Ectodermal cell (in vitro differentiated cells): ENCODE measurements around the gene TGFBR2.

Experiments
- H3K27ac ChIP-seq: 2 replicates; pipeline ENCODE4 v1.7.0; 2013; ENCODE audit warnings: mild to moderate bottlenecking, low read depth, low read length; ENCODE audit not compliant: insufficient read depth, poor library complexity, severe bottlenecking
- H3K27me3 ChIP-seq: 2 replicates; pipeline ENCODE4 v1.7.0; 2013; ENCODE audit warnings: mild to moderate bottlenecking, low read length; ENCODE audit not compliant: insufficient read depth, control insufficient read depth, poor library complexity, severe bottlenecking
- H3K36me3 ChIP-seq: one replicate; pipeline ENCODE4 v1.7.0; 2013; ENCODE audit warnings: low read length; ENCODE audit not compliant: control insufficient read depth, insufficient read depth
- H3K4me1 ChIP-seq: one replicate; pipeline ENCODE4 v1.7.0; 2013; ENCODE audit warnings: low read length; ENCODE audit not compliant: control insufficient read depth, insufficient read depth
- H3K4me3 ChIP-seq: 2 replicates; pipeline ENCODE4 v1.7.0; 2013; ENCODE audit warnings: low read depth, low read length, control low read depth; ENCODE audit not compliant: insufficient read depth
- H3K9me3 ChIP-seq: 2 replicates; pipeline ENCODE4 v1.7.0; 2013; ENCODE audit warnings: mild to moderate bottlenecking, low read length, moderate library complexity; ENCODE audit not compliant: control insufficient read depth
- WGBS, 2 experiments: methylation state at CpG; one replicate each; pipeline ENCODE4 v1.1.7; 2013; ENCODE audit warnings: missing lambda C conversion rate in 2 of 2; 5-methylcytosine and 5-hydroxymethylcytosine counted together

Gene TGFBR2

GRCh38 chr3:30657914-30658313, 51.5 kb downstream of the TGFBR2 start:
- Histone ChIP-seq H3K4me3 (no peak overlapping the region), H3K27me3 (no peaks in the 10 kb centered on the region), H3K36me3 (no peaks in the 10 kb centered on the region), H3K9me3 (no peaks in the 10 kb centered on the region), H3K27ac (no peak overlapping the region), H3K4me1 (peaks cover 13% of the 10 kb centered on the region)
- WGBS, 2 experiments, result 88 to 89% methylated on average over 3 of the region's 3 CpGs

- no peaks in the 10 kb centered on the region for H3K36me3 ChIP-seq
- H3K9me3 ChIP-seq, result no peaks in the 10 kb centered on the region
- H3K4me1 ChIP-seq, result peaks cover 13% of the 10 kb centered on the region
- WGBS, 2 experiments, result 86 to 90% methylated on average over 8 to 9 of the region's 9 CpGs
- H3K4me3 ChIP-seq, result no peak overlapping the region
- no peaks in the 10 kb centered on the region for H3K27me3 ChIP-seq
- H3K27ac ChIP-seq, result no peak overlapping the region
Measured at GRCh38 chr3:30658328-30659052, 52.1 kb downstream of the TGFBR2 start.

GRCh38 chr3:30659270-30660130, 53.1 kb downstream of the TGFBR2 start:
- 87 to 88% methylated on average over 7 of the region's 7 CpGs for WGBS, 2 experiments
- Histone ChIP-seq H3K27me3 (no peaks in the 10 kb centered on the region), H3K4me3 (no peak overlapping the region), H3K36me3 (no peaks in the 10 kb centered on the region), H3K9me3 (no peaks in the 10 kb centered on the region), H3K4me1 (peaks cover 14% of the 10 kb centered on the region), H3K27ac (no peak overlapping the region)

GRCh38 chr3:30660136-30660535, 53.7 kb downstream of the TGFBR2 start:
- no peaks in the 10 kb centered on the region for H3K27me3 ChIP-seq
- H3K4me3 ChIP-seq, result no peak overlapping the region
- H3K9me3 ChIP-seq, result no peaks in the 10 kb centered on the region
- H3K36me3 ChIP-seq, result no peaks in the 10 kb centered on the region
- WGBS, 2 experiments, result 97 to 98% methylated on average over 3 of the region's 3 CpGs
- peaks cover 16% of the 10 kb centered on the region for H3K4me1 ChIP-seq
- no peak overlapping the region for H3K27ac ChIP-seq

- Histone ChIP-seq H3K27ac (no peak overlapping the region), H3K36me3 (no peaks in the 10 kb centered on the region), H3K4me1 (peaks cover 16% of the 10 kb centered on the region), H3K27me3 (no peaks in the 10 kb centered on the region), H3K9me3 (no peaks in the 10 kb centered on the region), H3K4me3 (no peak overlapping the region)
- WGBS, 2 experiments, result 95 to 99% methylated on average over 3 of the region's 3 CpGs
Measured at GRCh38 chr3:30660656-30661055, 54.3 kb downstream of the TGFBR2 start.

- Histone ChIP-seq H3K27me3 (no peaks in the 10 kb centered on the region), H3K27ac (no peak overlapping the region), H3K9me3 (no peaks in the 10 kb centered on the region), H3K4me1 (peaks cover 16% of the 10 kb centered on the region), H3K36me3 (no peaks in the 10 kb centered on the region), H3K4me3 (no peak overlapping the region)
- 93 to 100% methylated on average over 2 of the region's 2 CpGs for WGBS, 2 experiments
Measured at GRCh38 chr3:30661098-30661873, 54.9 kb downstream of the TGFBR2 start.

- 86 to 90% methylated on average over 3 of the region's 3 CpGs for WGBS, 2 experiments
- Histone ChIP-seq H3K4me3 (no peak overlapping the region), H3K27ac (no peak overlapping the region), H3K27me3 (no peaks in the 10 kb centered on the region), H3K36me3 (no peaks in the 10 kb centered on the region), H3K4me1 (peaks cover 29% of the 10 kb centered on the region), H3K9me3 (no peaks in the 10 kb centered on the region)
Measured at GRCh38 chr3:30662836-30663235, 56.4 kb downstream of the TGFBR2 start.

GRCh38 chr3:30663533-30664241, 57.3 kb downstream of the TGFBR2 start:
- H3K27me3 ChIP-seq, result no peaks in the 10 kb centered on the region
- H3K9me3 ChIP-seq, result no peaks in the 10 kb centered on the region
- no peak overlapping the region for H3K27ac ChIP-seq
- WGBS, 2 experiments, result 89 to 90% methylated on average over 4 of the region's 4 CpGs
- H3K36me3 ChIP-seq, result no peaks in the 10 kb centered on the region
- H3K4me3 ChIP-seq, result no peak overlapping the region
- H3K4me1 ChIP-seq, result peaks cover 34% of the 10 kb centered on the region

- Histone ChIP-seq H3K9me3 (no peaks in the 10 kb centered on the region), H3K36me3 (no peaks in the 10 kb centered on the region), H3K27me3 (no peaks in the 10 kb centered on the region), H3K4me3 (no peak overlapping the region), H3K27ac (no peak overlapping the region), H3K4me1 (peaks cover 26% of the 10 kb centered on the region)
- 97% methylated on average over 8 of the region's 8 CpGs for whole genome bisulfite sequencing, 2 experiments
Measured at GRCh38 chr3:30664459-30664858, 58.1 kb downstream of the TGFBR2 start.
